H1 (cell line): ENCODE data around the gene TEKTIP1. TPM values are rescaled to one million over a fixed set of nuclear protein-coding genes. Genes with fewer than 3 reads are reported as not detected.

Experiments
- CTCF ChIA-PET: fragments of 300-600 bp; sonication (Branson Sonifier 250); formaldehyde crosslinking; loops from one replicate; lab custom pipeline; 2021; ENCODE audit not compliant: partially characterized antibody; lab: Charles Lee
- POLR2A ChIA-PET: fragments of 300-600 bp; sonication (Branson Sonifier 250); formaldehyde crosslinking; loops from one replicate; lab custom pipeline; 2021; ENCODE audit warnings: inconsistent platforms; ENCODE audit not compliant: partially characterized antibody; lab: Charles Lee
- DNase-seq, 2 experiments: peaks; one replicate each; pipeline versions ENCODE4 v3.0.0 to v3.0.0-alpha.2; 2010 to 2022; ENCODE audit warnings: low spot score in 2 of 2, low read depth in 1 of 2, mixed read lengths in 1 of 2
- FAIRE-seq: peaks from 2 replicates; lab custom pipeline; 2011; peaks lifted over from hg19 to GRCh38; lab: Jason Lieb, UNC
- H2AFZ ChIP-seq: 2 replicates; pipeline ENCODE4 v1.8.1; 2012; ENCODE audit warnings: low read length, inconsistent platforms
- H2AK5ac ChIP-seq: 2 replicates; pipeline ENCODE4 v1.6.1; 2013; ENCODE audit warnings: low read depth, low read length
- H2BK120ac ChIP-seq: replicated peaks from 2 replicates; pipeline ENCODE3; 2013; ENCODE audit warnings: low read depth, low read length, inconsistent platforms
- H2BK12ac ChIP-seq: 2 replicates; pipeline ENCODE4 v1.6.1; 2013; ENCODE audit warnings: low read depth, low read length
- H2BK15ac ChIP-seq: 2 replicates; pipeline ENCODE4 v1.6.1; 2013; ENCODE audit warnings: low read length
- H2BK20ac ChIP-seq: 2 replicates; pipeline ENCODE4 v1.6.1; 2013; ENCODE audit warnings: low read length
- H2BK5ac ChIP-seq: 2 replicates; pipeline ENCODE4 v1.6.1; 2013; ENCODE audit warnings: low read depth, low read length
- H3K14ac ChIP-seq: 2 replicates; pipeline ENCODE4 v1.6.1; 2013; ENCODE audit warnings: inconsistent platforms; ENCODE audit not compliant: insufficient read length
- H3K18ac ChIP-seq: 2 replicates; pipeline ENCODE4 v1.6.1; 2013; ENCODE audit warnings: low read length; ENCODE audit errors: extremely low read depth
- H3K23ac ChIP-seq: 2 replicates; pipeline ENCODE4 v1.6.1; 2013; ENCODE audit warnings: inconsistent platforms; ENCODE audit not compliant: insufficient read length
- H3K23me2 ChIP-seq: 2 replicates; pipeline ENCODE4 v1.6.1; 2013; ENCODE audit warnings: low read depth, low read length
- H3K27ac ChIP-seq: 2 replicates; pipeline ENCODE4 v1.6.1; 2011; ENCODE audit warnings: low read depth, low read length, inconsistent platforms
- H3K27me3 ChIP-seq, 4 experiments: replicated peaks in 1 of 4; 1 replicate in 1 of 4; 2 replicates in 3 of 4; pipeline versions ENCODE4 v1.6.1 to v1.8.1; 2011 to 2013; ENCODE audit warnings: low read length in 3 of 4, mild to moderate bottlenecking in 3 of 4, inconsistent platforms in 2 of 4, mixed read lengths in 2 of 4, moderate library complexity in 1 of 4; ENCODE audit not compliant: control insufficient read depth in 3 of 4, insufficient read depth in 3 of 4; ENCODE audit errors: extremely low read depth in 1 of 4
- H3K36me3 ChIP-seq, 4 experiments: 2 replicates each; pipeline versions ENCODE4 v1.6.1 to v1.8.1; 2011 to 2013; ENCODE audit warnings: mild to moderate bottlenecking in 4 of 4, low read length in 3 of 4, moderate library complexity in 2 of 4, control low read depth in 1 of 4, inconsistent platforms in 1 of 4; ENCODE audit not compliant: insufficient read depth in 4 of 4, control insufficient read depth in 2 of 4
- H3K4ac ChIP-seq: replicated peaks from 2 replicates; pipeline ENCODE3; 2013; ENCODE audit warnings: low read length, low read depth, mixed read lengths, inconsistent platforms; ENCODE audit not compliant: insufficient read length
- H3K4me1 ChIP-seq, 4 experiments: replicated peaks in 1 of 4; 1 replicate in 1 of 4; 2 replicates in 3 of 4; pipeline versions ENCODE4 v1.6.1 to v1.8.1; 2011 to 2013; ENCODE audit warnings: low read length in 3 of 4, inconsistent platforms in 2 of 4, mixed read lengths in 1 of 4; ENCODE audit not compliant: insufficient read depth in 4 of 4, control insufficient read depth in 3 of 4
- H3K4me2 ChIP-seq, 2 experiments: 2 replicates each; pipeline versions ENCODE4 v1.6.1 to v1.8.1; 2011 to 2013; ENCODE audit warnings: low read depth in 2 of 2, low read length in 2 of 2, control low read depth in 1 of 2, inconsistent platforms in 1 of 2, mild to moderate bottlenecking in 1 of 2; ENCODE audit not compliant: insufficient read depth in 1 of 2
- H3K4me3 ChIP-seq, 4 experiments: fragments of 200-600, 300-600 bp in 1 of 4; sonication (generic), shearing (Covaris generic), sonication (Bioruptor Twin) in 1 of 4; 2 replicates each; pipeline versions ENCODE4 v1.5.1 to v1.8.1; 2011 to 2016; ENCODE audit warnings: low read length in 4 of 4, low read depth in 3 of 4, control low read depth in 2 of 4, inconsistent platforms in 2 of 4, mild to moderate bottlenecking in 2 of 4, mixed read lengths in 1 of 4, moderate library complexity in 1 of 4; ENCODE audit not compliant: insufficient read depth in 2 of 4; ENCODE audit errors: extremely low read depth in 1 of 4
- H3K56ac ChIP-seq: replicated peaks from 2 replicates; pipeline ENCODE3; 2013; ENCODE audit warnings: low read depth, mild to moderate bottlenecking, mixed read lengths, low read length, inconsistent platforms; ENCODE audit not compliant: insufficient read length
- H3K79me1 ChIP-seq: 2 replicates; pipeline ENCODE4 v1.6.1; 2013; ENCODE audit warnings: low read depth, low read length, control low read depth
- H3K79me2 ChIP-seq, 2 experiments: 2 replicates each; pipeline versions ENCODE4 v1.6.1 to v1.8.1; 2012 to 2013; ENCODE audit warnings: low read length in 2 of 2, mild to moderate bottlenecking in 2 of 2, inconsistent platforms in 1 of 2; ENCODE audit not compliant: insufficient read depth in 2 of 2, control insufficient read depth in 1 of 2
- H3K9ac ChIP-seq, 4 experiments: replicated peaks in 1 of 4; 1 replicate in 1 of 4; 2 replicates in 3 of 4; pipeline versions ENCODE4 v1.6.1 to v1.8.1; 2011 to 2013; ENCODE audit warnings: low read depth in 3 of 4, low read length in 3 of 4, control low read depth in 2 of 4, mild to moderate bottlenecking in 2 of 4, moderate library complexity in 2 of 4, inconsistent platforms in 1 of 4; ENCODE audit errors: extremely low read depth in 1 of 4
- H3K9me3 ChIP-seq, 2 experiments: 2 replicates each; pipeline versions ENCODE4 v1.6.1 to v1.8.1; 2012 to 2013; ENCODE audit warnings: mild to moderate bottlenecking in 2 of 2, moderate library complexity in 2 of 2, control low read depth in 1 of 2, inconsistent platforms in 1 of 2, low read depth in 1 of 2, low read length in 1 of 2, mixed read lengths in 1 of 2; ENCODE audit not compliant: insufficient read depth in 2 of 2
- H4K20me1 ChIP-seq, 2 experiments: replicated peaks in 1 of 2; 2 replicates each; pipeline versions ENCODE3 to v1.8.1; 2011 to 2013; ENCODE audit warnings: inconsistent platforms in 2 of 2, low read length in 2 of 2, mild to moderate bottlenecking in 1 of 2; ENCODE audit not compliant: insufficient read depth in 2 of 2, control insufficient read depth in 1 of 2
- H4K5ac ChIP-seq: 2 replicates; pipeline ENCODE4 v1.6.1; 2013; ENCODE audit warnings: low read length, low read depth, mixed read lengths, inconsistent platforms; ENCODE audit not compliant: insufficient read length
- H4K8ac ChIP-seq: 2 replicates; pipeline ENCODE4 v1.8.0; 2013; ENCODE audit warnings: mild to moderate bottlenecking, moderate library complexity, low read length, inconsistent platforms; ENCODE audit not compliant: insufficient read depth; ENCODE audit errors: extremely low read depth
- H4K91ac ChIP-seq: replicated peaks from 2 replicates; pipeline ENCODE3; 2013; ENCODE audit warnings: low read length, mixed read lengths, inconsistent platforms; ENCODE audit not compliant: insufficient read length
- CREB1 ChIP-seq: IDR thresholded peaks from 2 replicates; pipeline ENCODE4 v1.6.1; 2012; ENCODE audit warnings: inconsistent platforms
- E2F6 ChIP-seq: IDR thresholded peaks from 2 replicates; pipeline ENCODE4 v1.6.1; 2012; ENCODE audit warnings: inconsistent platforms
- EZH2 ChIP-seq: fragments of 200-600 bp; sonication (generic); IDR thresholded peaks from 2 replicates; pipeline ENCODE4 v1.7.1; 2012; ENCODE audit warnings: low read depth, mild to moderate bottlenecking, moderate library complexity, low read length, inconsistent platforms; ENCODE audit not compliant: severe bottlenecking
- FOSL1 ChIP-seq: IDR thresholded peaks from 2 replicates; pipeline ENCODE4 v1.6.1; 2011; ENCODE audit warnings: mild to moderate bottlenecking, low read depth, low read length, moderate library complexity; ENCODE audit not compliant: insufficient read depth
- JUN ChIP-seq: IDR thresholded peaks from 2 replicates; pipeline ENCODE4 v1.6.1; 2011; ENCODE audit warnings: low read depth, mild to moderate bottlenecking, improper control_type of control experiment, low read length
- JUND ChIP-seq: IDR thresholded peaks from 2 replicates; pipeline ENCODE4 v1.6.1; 2011; ENCODE audit warnings: mild to moderate bottlenecking, improper control_type of control experiment, low read length
- SRF ChIP-seq: IDR thresholded peaks from 2 replicates; pipeline ENCODE4 v1.6.1; 2011; ENCODE audit warnings: mild to moderate bottlenecking, low read depth, low read length, moderate library complexity
- TBP ChIP-seq: IDR thresholded peaks from 2 replicates; pipeline ENCODE4 v1.6.1; 2011; ENCODE audit warnings: low read depth, low read length, improper control_type of control experiment
- TCF12 ChIP-seq: IDR thresholded peaks from 2 replicates; pipeline ENCODE4 v1.6.1; 2011; ENCODE audit warnings: low read depth, mild to moderate bottlenecking, low read length
- TEAD4 ChIP-seq: IDR thresholded peaks from 2 replicates; pipeline ENCODE4 v1.6.1; 2012; ENCODE audit warnings: low read depth, low read length, inconsistent platforms, mixed read lengths
- USF2 ChIP-seq: IDR thresholded peaks from 2 replicates; pipeline ENCODE4 v1.6.1; 2011; ENCODE audit warnings: low read length, improper control_type of control experiment
- WGBS, 2 experiments: shearing (Covaris generic) in 1 of 2; methylation state at CpG; one replicate each; pipeline versions ENCODE4 v1.1.6 to v1.1.7; 2013 to 2015; ENCODE audit warnings: low lambda C conversion rate in 2 of 2, mixed read lengths in 2 of 2, inconsistent platforms in 1 of 2, low coverage in 1 of 2, missing lambda C conversion rate in 1 of 2; ENCODE audit not compliant: insufficient replicate concordance in 2 of 2, insufficient coverage in 1 of 2, insufficient read length in 1 of 2; ENCODE audit errors: extremely low coverage in 1 of 2, missing lambda C conversion rate in 1 of 2; 5-methylcytosine and 5-hydroxymethylcytosine counted together
- polyA plus RNA-seq, 7 experiments: library from polyadenylated mRNA; depleted of rRNA in 3 of 7; stranded (reverse) in 5 of 7; unstranded in 2 of 7; fragments of >200 nt in 5 of 7; fragments of 200-250 nt in 2 of 7; gene quantifications; 1 replicate in 5 of 7; 2 replicates in 1 of 7; 4 replicates in 1 of 7; pipeline versions ENCODE4 v1.2.1 to v1.2.3, GENCODE V29; 2011 to 2013; ENCODE audit warnings: missing spikeins in 2 of 7, mixed read lengths in 2 of 7
- total RNA-seq: library from RNA; stranded (reverse); fragmentation: NEBNext Ultra II Directional; extraction: Animal tissue kit (Norgen Biotek cat#: 25700); gene quantifications from 2 replicates; pipeline ENCODE4 v1.2.1, GENCODE V29; 2021

The TEKTIP1 gene
- total and polyA plus RNA-seq, 2 of the 8 experiments (the other 6 are each of a cell fraction or from before 2014, with no cell fraction given) = 1.1 TPM; not detected in 1

GRCh38 chr19:3527238-3527910 is 11.6 kb upstream of the TEKTIP1 start:
- H2AFZ ChIP-seq = no peak overlapping the region
- H2BK20ac ChIP-seq = no peak overlapping the region
- peaks cover 6 to 22% (median 14%) of the 10 kb centered on the region in 4 experiments; a peak in 6 of 8 replicates for H3K36me3 ChIP-seq
- CTCF ChIA-PET = interaction anchor here (0.6 to 2.2 kb wide), 11 partner anchors 8 to 132 kb away, joined by 3 to 16 read pairs (median 4); partner anchors contain the start of gene TEKTIP1
- H3K4ac ChIP-seq = no peak overlapping the region
- no peaks in the 10 kb centered on the region for H3K9me3 ChIP-seq
- H2BK5ac ChIP-seq = no peak overlapping the region
- WGBS, 2 experiments = 92% methylated on average over 20 of the region's 21 CpGs; no CpG with 5 or more reads in 1 of the 2 experiments
- H4K91ac ChIP-seq = no peak overlapping the region
- no peak overlapping the region for H3K27ac ChIP-seq
- H2AK5ac ChIP-seq = no peak overlapping the region
- no peak overlapping the region for H3K9ac ChIP-seq
- H3K14ac ChIP-seq = no peak overlapping the region
- no peaks in the 10 kb centered on the region for H3K79me1 ChIP-seq
- FAIRE-seq (no peak), DNase-seq (no peak)
- H4K5ac ChIP-seq = no peak overlapping the region
- peaks cover 9% of the 10 kb centered on the region; the same call in 1 of the 2 replicates for H3K23me2 ChIP-seq
- no peak overlapping the region for H4K8ac ChIP-seq
- POLR2A ChIA-PET = interaction anchor here (0.9 to 4.3 kb wide), 6 partner anchors 10 to 34 kb away, joined by 3 to 30 read pairs (median 4); partner anchors contain the start of gene TEKTIP1
- no peak overlapping the region for H3K4me3 ChIP-seq
- H2BK12ac ChIP-seq = no peak overlapping the region
- H3K18ac ChIP-seq = no peak overlapping the region
- H3K4me1 ChIP-seq = no peaks in the 10 kb centered on the region; a peak in 1 of 7 replicates
- peaks cover 0 to 1% of the 10 kb centered on the region in 2 experiments; a peak in 1 of 4 replicates for H3K79me2 ChIP-seq
- H3K23ac ChIP-seq = no peak overlapping the region
- H3K4me2 ChIP-seq = no peak overlapping the region
- no peaks in the 10 kb centered on the region for H3K27me3 ChIP-seq
- peaks cover 0 to 9% of the 10 kb centered on the region in 2 experiments for H4K20me1 ChIP-seq
- H2BK15ac ChIP-seq = no peak overlapping the region
- H2BK120ac ChIP-seq = no peak overlapping the region
- no peak overlapping the region for H3K56ac ChIP-seq
- TF ChIP-seq JUN (no peak), SRF (no peak), FOSL1 (no peak), EZH2 (no peak), CREB1 (no peak), TBP (no peak), JUND (no peak), E2F6 (no peak), USF2 (no peak), TEAD4 (no peak), TCF12 (no peak)
